Stimulated activated CD8-positive, alpha-beta memory T cell treated with anti-CD3 and anti-CD28 coated beads, Interleukin-4, amount 100 ng/mL, for 4 hours (primary cell): ENCODE results near the gene ACSL4.
A peak's percentile ranks its signal among the peaks of the same experiment; 100 is the strongest.
"Not testable (repeated sequence)": the region's sequence is repeated elsewhere in the genome, so short reads cannot be mapped to it uniquely, and the experiment has no call there.

Experiments used
- DNase-seq, 2 donors: peaks; one replicate each; pipeline ENCODE4 v3.0.0-alpha.2; 2020; ENCODE audit warnings: low read depth in 2 of 2, low spot score in 1 of 2

The ACSL4 gene

DNA sequence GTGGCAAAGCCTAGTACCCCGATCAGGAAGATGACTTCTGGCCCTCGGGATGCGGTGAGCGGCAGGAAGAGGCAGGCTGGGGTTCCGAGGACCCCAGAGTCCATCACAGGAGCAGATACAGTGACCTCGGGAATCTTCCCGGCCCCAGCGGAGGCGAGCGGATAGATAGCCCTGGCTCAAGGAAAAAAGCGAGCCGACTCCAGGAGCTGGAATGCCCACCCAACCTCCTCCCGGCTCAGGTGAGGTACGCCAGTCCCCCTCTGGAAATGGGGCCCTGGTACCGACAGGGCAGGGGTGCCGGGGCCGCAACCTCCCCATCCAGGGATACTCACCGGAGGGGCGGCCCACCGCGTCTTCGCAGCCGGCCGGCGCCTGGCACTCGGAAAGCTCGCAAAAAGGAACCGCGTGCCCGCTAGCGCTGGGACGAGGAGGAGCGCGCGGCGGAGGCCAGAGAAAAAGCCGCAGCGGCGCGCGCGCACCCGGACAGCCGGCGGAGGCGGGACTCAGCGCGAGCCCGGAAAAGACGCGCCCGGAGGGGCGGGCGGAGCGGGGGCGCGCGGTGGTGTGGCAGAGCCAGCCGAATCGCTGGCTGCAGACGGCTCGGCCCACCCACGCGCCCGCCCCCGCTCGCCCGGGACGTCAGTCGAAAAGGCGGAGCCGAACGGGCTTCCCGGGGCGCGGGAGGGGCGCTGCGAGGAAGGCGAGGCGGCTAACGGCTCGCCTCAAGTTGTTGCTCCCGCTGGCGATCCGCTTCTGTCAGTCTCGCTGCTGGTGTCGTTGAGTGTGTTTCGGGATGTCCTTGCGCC lies at the start of gene ACSL4:
Gene ACSL4, minus strand, starts transcription at position 451 of the 806 bp plus-strand sequence. CDS start 49,894 bp downstream, outside the sequence.
- DNase-seq: peak; percentile 72 to 85

DNA sequence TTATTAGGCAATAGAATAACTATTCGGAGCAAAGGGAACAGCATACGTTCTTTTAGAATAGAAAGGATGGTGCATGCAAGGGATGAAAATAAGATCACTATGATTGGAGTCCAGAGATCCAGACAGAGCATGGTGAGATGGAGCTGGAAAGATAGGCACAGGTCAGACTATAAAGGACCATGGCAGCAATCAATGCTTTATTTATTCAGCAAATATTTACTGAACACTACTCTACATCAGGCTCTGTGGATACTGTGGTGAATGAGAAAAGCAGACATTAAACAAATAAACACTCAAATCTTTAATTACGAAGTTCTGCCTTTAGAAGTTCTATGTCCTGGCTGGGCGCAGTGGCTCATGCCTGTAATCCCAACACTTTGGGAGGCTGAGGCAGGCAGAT lies 44.7 kb upstream of the ACSL4 start:
- no peak for DNase-seq

DNA sequence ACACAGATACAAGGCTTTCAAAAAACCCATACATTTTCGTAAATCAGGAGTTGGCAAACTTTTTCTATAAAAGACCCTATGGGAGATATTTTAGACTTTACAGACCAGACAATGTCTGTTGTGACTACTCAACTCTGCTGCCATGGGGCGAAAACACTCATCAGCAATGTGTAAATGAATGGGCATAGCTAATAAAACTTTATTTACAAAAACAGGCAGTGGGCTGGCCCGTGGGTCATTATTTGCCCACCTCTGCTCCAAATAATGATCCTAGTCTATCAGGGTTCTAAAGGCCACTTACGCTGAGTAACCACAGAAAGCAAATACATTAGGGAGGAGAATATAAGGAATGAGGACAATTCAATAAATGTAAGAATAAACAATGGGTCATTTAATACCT lies 43.9 kb upstream of the ACSL4 start:
- DNase-seq: no peak

DNA sequence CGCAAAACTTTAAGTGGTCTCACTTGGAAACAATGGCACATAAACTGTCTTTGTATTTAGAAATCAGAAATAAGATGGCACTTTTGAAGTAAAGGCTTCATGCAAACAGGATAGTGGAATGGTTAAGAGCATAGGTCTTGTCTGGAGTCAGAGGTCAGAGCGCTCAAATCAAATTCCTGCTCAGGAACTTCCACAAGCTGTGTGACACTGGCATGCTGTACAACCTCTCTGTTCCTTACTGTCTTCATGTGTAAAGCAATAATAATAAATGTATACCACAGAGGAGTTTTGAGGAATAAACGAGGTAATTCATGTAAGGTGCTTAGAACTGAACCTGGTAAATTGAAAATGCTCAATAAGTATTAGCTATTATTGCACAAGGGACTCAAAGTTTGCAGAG lies 43.4 kb upstream of the ACSL4 start:
- DNase-seq: no peak

- DNase-seq: no peak
Measured at GRCh38 chrX:109775386-109775785, 42.3 kb upstream of the ACSL4 start.

- DNase-seq: no peak
Measured at GRCh38 chrX:109774706-109775105, 41.6 kb upstream of the ACSL4 start.

DNA sequence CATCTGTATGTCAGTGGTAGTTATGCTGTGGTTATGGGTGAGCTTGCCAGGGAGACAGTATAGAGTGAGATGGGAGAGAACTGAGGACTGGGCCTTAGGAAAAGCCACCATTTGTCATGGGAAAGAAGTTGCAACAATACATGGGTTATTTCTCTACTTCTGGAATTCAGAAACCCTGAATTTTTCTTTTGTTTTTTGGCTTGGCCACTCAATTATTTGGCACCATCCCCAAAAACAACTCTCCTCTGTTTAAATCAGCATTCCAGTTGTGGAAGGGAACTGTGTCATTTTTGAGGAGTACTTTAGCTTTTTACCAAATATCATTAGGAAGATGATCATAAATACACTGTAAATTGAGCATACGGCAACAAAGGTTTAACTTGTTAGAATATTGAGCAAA lies 41.1 kb upstream of the ACSL4 start:
- no peak for DNase-seq

DNA sequence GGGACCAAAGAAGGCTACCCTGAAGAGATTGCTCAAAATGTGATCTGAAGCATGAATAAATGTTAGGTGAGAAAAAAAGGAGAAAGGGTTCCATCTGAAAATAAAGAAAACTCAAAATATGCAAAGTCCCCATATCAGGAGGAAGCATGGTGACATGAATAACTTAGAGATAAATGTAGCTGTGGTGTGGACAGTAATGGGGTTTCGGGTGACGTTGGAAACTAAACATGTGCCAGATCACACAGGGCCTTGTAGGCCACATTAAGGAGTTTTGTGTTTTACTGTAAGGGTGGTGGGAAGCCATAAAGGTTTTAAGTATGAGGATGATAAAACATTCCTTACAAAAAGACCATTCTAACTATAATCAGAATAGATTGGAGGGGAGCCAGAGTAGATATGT lies 40.3 kb upstream of the ACSL4 start:
- no peak for DNase-seq

DNA sequence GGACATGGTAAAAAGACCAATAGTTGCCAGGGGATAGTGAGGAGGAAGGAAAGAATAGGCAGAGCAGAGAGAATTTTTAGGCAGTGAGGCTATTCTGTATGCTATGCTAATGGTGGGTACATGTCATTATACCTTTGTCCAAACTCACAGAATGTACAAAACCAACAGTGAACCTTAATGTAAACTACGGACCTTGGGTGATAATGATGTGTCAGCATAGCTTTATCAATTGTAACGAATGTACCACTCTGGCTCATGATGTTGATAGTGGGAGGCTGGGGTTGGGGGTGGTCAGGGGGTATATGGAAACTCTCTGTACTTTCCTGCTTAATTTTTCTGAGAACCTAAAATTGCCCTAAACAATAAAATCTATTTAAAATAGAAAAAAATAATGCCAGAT lies 37.7 kb upstream of the ACSL4 start:
- DNase-seq: no peak

DNA sequence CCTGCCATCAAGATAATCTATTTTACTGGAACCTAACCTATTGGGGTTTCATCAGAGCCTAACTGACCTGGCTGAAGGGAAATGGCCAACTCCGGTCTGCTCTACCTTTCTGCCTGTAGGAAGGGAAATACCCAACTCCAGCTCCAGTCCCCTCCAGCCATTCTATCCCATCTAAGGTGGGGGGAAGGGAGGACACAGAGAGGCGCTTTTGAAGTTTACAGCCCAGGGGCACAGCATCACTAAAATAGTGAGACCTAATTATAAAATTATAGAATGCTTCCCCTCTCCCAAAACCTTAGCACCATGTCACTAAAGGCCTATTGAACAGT lies 27.8 kb upstream of the ACSL4 start:
- no peak for DNase-seq

DNA sequence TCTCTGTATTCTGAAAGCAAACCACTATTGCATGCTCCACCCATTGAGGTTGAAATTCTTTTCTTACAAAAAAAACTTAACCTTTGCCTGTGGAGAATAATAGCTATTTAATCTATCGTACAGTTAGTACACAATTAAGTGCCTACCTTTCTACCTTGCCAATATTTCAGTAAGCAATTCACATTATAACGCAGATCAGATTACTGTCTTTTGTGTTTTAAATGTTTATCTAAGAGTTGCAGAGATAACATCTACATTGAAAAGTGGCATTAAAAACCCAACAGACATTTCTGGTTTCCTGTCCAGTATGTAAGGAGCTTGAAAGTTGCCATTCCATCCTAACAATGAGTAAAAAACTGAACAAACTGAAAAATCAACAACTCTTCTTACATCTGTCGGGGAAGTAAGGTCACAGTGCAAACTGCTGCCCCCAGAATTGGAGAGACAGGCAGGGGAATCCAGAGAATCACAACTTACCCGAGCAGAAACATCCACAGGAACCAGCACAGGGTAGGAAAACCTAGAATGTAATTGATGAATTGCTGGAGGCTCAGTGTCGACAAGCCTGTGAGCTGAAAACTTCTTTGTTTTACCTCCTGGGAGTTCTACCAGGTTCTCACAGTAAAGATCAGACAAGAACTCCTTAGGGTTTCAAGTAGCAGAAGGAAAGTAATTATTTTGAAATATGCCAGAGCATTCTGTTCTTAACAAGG lies 27.3 kb upstream of the ACSL4 start:
- DNase-seq: no peak

DNA sequence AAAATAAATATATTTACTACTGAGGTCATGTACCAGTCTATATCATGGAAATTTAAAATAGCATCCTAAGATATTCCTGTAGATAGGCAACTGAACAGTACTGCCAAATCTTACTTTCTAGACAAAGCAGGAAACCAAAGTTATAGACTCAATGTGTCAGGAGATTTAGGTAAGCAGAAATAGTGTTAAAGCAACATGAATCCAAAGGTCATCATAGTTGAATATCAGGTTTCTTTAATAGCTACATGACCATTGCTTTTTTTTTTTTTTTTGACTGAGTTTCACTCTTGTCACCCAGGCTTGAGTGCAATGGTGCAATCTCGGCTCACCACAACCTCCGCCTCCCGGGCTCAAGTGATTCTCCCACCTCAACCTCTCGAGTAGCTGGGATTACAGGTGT lies 20.2 kb upstream of the ACSL4 start:
- no peak for DNase-seq

GRCh38 chrX:109751698-109752097 lies 18.6 kb upstream of the ACSL4 start:
- no peak for DNase-seq

- no peak for DNase-seq
Measured at GRCh38 chrX:109749207-109749606, 16.1 kb upstream of the ACSL4 start.

DNA sequence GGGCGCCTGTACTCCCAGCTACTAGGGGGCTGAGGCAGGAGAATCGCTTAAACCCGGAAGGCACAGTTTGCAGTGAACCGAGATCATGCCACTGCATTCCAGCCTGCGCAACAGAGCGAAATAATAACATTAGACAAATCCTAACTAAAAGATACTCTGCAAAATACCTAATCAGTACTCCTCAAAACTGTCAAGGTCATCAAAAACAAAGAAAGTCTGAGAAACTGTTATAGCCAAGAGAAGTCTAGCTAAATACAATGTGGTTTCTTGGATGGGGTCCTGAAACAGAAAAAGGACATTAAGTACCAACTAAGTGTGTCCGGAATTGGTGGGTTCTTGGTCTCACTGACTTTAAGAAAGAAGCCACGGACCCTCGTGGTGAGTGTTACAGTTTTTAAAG lies 14.6 kb upstream of the ACSL4 start:
- no peak for DNase-seq

DNA sequence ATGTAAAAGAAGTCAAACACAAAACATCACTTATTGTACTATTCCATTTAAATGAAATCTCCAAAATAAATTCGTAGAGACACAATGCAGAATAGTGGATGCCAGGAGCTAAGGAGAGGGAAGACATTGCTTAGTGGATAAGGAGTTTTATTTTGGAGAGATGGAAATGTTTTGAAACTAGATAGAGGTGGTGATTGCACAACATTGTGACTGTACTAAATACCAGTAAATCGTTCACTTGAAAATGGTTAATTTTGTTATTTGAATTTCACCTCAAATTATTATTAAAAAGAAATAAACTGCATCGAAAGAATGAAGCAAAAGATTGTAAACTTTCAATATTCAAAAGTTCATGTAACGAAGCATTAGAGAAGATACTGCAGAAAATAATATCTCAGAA lies 9.7 kb upstream of the ACSL4 start:
- no peak for DNase-seq

DNA sequence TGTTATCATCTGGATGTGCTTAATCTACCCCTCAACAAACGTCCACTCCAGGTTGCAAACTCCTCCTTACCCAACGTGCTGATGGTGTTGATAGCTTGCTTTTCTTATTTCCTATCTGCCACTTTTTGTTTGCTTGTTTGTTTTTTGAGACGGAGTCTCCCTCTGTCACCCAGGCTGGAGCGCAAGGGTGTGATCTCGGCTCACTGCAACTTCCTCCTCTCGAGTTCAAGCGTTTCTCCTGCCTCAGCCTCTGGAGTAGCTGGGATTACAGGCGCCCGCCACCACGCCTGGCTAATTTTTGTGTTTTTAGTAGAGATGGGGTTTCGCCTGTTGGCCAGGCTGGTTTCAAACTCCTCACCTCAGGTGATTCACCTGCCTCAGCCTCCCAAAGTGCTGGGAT lies 7.8 kb upstream of the ACSL4 start:
- DNase-seq: not testable (repeated sequence)

GRCh38 chrX:109740433-109740809 lies 7.4 kb upstream of the ACSL4 start:
- DNase-seq: no peak

- DNase-seq: no peak
Measured at GRCh38 chrX:109739625-109740432, 6.8 kb upstream of the ACSL4 start.

DNA sequence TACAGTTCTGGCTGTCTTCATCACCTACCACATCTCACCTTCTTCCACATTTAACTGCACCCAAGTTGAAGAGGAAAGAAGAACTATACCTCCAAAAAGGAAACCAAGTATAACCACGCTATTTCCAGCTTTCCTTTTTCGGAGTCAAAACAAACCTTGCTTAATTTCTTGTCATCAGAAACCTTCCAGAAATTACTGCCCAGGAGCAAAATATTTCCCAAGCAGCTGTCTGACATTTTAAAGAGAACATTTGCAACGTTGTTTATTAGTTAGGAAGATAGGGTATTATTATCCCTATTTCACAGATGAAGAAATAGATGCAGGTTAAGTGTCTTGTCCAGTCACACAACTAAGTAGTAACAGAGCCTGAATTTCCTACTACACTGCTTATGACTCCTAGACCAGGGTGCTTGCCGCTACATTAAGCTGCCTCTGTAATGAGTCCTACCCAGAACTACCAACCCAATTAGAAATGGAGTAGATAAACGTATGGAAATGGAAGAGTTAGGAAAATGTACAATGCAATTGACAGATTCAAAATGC lies 2.2 kb upstream of the ACSL4 start:
- DNase-seq: no peak

GRCh38 chrX:109733613-109734083 lies 591 bp upstream of the ACSL4 start:
- DNase-seq: no peak
